ENCODE data around the gene ZNF836.

DNA sequence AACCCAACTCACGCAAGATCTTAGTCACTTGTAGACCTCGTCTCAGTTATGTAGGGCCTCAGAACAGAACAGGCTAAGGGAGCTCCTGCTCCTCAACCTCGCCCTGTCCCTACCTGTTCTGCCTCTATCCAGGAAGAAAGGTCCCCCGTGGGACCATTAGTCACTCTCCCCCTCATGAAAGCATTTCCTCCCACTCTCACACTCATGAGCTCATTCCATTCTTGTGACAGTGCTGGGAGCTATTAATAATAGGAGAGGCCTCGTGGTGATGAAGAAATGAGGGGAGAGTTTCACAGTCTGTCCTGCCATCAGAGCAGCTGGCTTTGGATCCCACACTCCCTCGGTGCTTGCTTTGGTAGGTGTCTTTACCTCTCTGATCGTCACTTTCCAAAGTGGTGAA, 28.6 kb upstream of the ZNF836 start:
- TF ChIP-seq CTCF (IDR thresholded peaks at IDR 0.05; ENCODE audit: low read depth, low read length, poor library complexity, severe bottlenecking), result no peak
- no peak for TF ChIP-seq EZH2phosphoT487 (IDR thresholded peaks at IDR 0.05; ENCODE audit: borderline replicate concordance, low read length)

All from DOHH2 (cell line).